Measurements from ENCODE around the gene ASIC3. TPM values are rescaled to one million over a fixed set of nuclear protein-coding genes. Genes with fewer than 3 reads are reported as not detected.

ASIC3 gene
- total and polyA plus RNA-seq, 2 of the 8 experiments (the other 6 are each of a cell fraction or from before 2014, with no cell fraction given), result 1.6 to 1.9 TPM

- H3K27ac ChIP-seq (ENCODE audit: low read depth, low read length), result no peak overlapping the region
- H3K36me3 ChIP-seq (ENCODE audit: control insufficient read depth in 2 of 4, insufficient read depth in 4 of 4, low read length in 3 of 4), result no peaks in the 10 kb centered on the region
- H3K23me2 ChIP-seq (ENCODE audit: low read depth, low read length), result no peaks in the 10 kb centered on the region
- no peak overlapping the region for H2AFZ ChIP-seq (ENCODE audit: low read length)
- H4K20me1 ChIP-seq (replicated peaks in 1 of 2; ENCODE audit: control insufficient read depth in 1 of 2, insufficient read depth in 2 of 2, low read length in 2 of 2), result peaks cover 2 to 6% of the 10 kb centered on the region in 2 experiments
- no peak overlapping the region for H2BK12ac ChIP-seq (ENCODE audit: low read depth, low read length)
- POLR2A ChIA-PET (ENCODE audit: partially characterized antibody), result interaction anchor here (1.0 to 1.2 kb wide), 2 partner anchors 8 to 28 kb away, joined by 3 read pairs; no protein-coding TSS in a partner anchor
- H2BK15ac ChIP-seq (ENCODE audit: low read length), result no peak overlapping the region
- no peak overlapping the region for H3K4ac ChIP-seq (replicated peaks; ENCODE audit: insufficient read length, low read depth, low read length)
- H3K4me2 ChIP-seq (ENCODE audit: insufficient read depth in 1 of 2, low read depth in 2 of 2, low read length in 2 of 2), result no peak overlapping the region
- no peak overlapping the region for H2AK5ac ChIP-seq (ENCODE audit: low read depth, low read length)
- H3K27me3 ChIP-seq (replicated peaks in 1 of 4; ENCODE audit: control insufficient read depth in 3 of 4, extremely low read depth in 1 of 4, insufficient read depth in 3 of 4, low read length in 3 of 4), result peaks cover 0 to 9% (median 3%) of the 10 kb centered on the region in 4 experiments; a peak in 4 of 7 replicates
- H3K79me2 ChIP-seq (ENCODE audit: control insufficient read depth in 1 of 2, insufficient read depth in 2 of 2, low read length in 2 of 2), result no peaks in the 10 kb centered on the region
- H2BK5ac ChIP-seq (ENCODE audit: low read depth, low read length), result no peak overlapping the region
- H3K79me1 ChIP-seq (ENCODE audit: low read depth, low read length), result no peaks in the 10 kb centered on the region
- H3K9ac ChIP-seq (replicated peaks in 1 of 4; ENCODE audit: extremely low read depth in 1 of 4, low read depth in 3 of 4, low read length in 3 of 4), result no peak overlapping the region
- H3K18ac ChIP-seq (ENCODE audit: extremely low read depth, low read length), result no peak overlapping the region
- no peaks in the 10 kb centered on the region for H3K4me1 ChIP-seq (replicated peaks in 1 of 4; ENCODE audit: control insufficient read depth in 3 of 4, insufficient read depth in 4 of 4, low read length in 3 of 4)
- no peak overlapping the region for H4K8ac ChIP-seq (ENCODE audit: extremely low read depth, insufficient read depth, low read length)
- no peak overlapping the region for H4K91ac ChIP-seq (replicated peaks; ENCODE audit: insufficient read length, low read length)
- no peak overlapping the region for H3K4me3 ChIP-seq (ENCODE audit: extremely low read depth in 1 of 4, insufficient read depth in 2 of 4, low read depth in 3 of 4, low read length in 4 of 4)
- CTCF ChIA-PET (ENCODE audit: partially characterized antibody), result interaction anchor here (3.5 kb wide), 1 partner anchor 12 kb away, joined by 20 read pairs; no protein-coding TSS in a partner anchor
- DNase-seq (ENCODE audit: low read depth in 1 of 2, low spot score in 2 of 2) (no peak), FAIRE-seq (no peak)
- WGBS, 2 experiments (ENCODE audit: extremely low coverage in 1 of 2, insufficient coverage in 1 of 2, insufficient read length in 1 of 2, insufficient replicate concordance in 2 of 2, low coverage in 1 of 2, low lambda C conversion rate in 2 of 2, missing lambda C conversion rate in 1 of 2), result 87% methylated on average over 19 of the region's 20 CpGs; no CpG with 5 or more reads in 1 of the 2 experiments
- H3K14ac ChIP-seq (ENCODE audit: insufficient read length), result no peak overlapping the region
- no peak overlapping the region for H3K23ac ChIP-seq (ENCODE audit: insufficient read length)
- H2BK20ac ChIP-seq (ENCODE audit: low read length), result no peak overlapping the region
- no peak for TF ChIP-seq SP2 (IDR thresholded peaks at IDR 0.05; ENCODE audit: low read length)
- no peak for TF ChIP-seq TAF7 (optimal IDR thresholded peaks at IDR 0.05; ENCODE audit: borderline replicate concordance, low read depth, low read length)
- TF ChIP-seq, protein P1, sequence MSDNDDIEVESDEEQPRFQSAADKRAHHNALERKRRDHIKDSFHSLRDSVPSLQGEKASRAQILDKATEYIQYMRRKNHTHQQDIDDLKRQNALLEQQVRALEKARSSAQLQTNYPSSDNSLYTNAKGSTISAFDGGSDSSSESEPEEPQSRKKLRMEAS (IDR thresholded peaks at IDR 0.05), result no peak
- TF ChIP-seq BACH1 (IDR thresholded peaks at IDR 0.05; ENCODE audit: low read length), result no peak
- no peak for TF ChIP-seq HDAC2 (IDR thresholded peaks at IDR 0.05; ENCODE audit: borderline replicate concordance in 1 of 2, low read depth in 2 of 2, low read length in 2 of 2)
- no peak for TF ChIP-seq SP4 (IDR thresholded peaks at IDR 0.05; ENCODE audit: low read length)
- TF ChIP-seq YY1 (IDR thresholded peaks at IDR 0.05; ENCODE audit: low read depth, low read length), result no peak
- TF ChIP-seq JUND (IDR thresholded peaks at IDR 0.05; ENCODE audit: low read length), result no peak
- TF ChIP-seq SP1 (IDR thresholded peaks at IDR 0.05; ENCODE audit: low read depth, low read length), result no peak
- no peak overlapping the region for H4K5ac ChIP-seq (ENCODE audit: insufficient read length, low read depth, low read length)
- no peak overlapping the region for H2BK120ac ChIP-seq (replicated peaks; ENCODE audit: low read depth, low read length)
- H3K56ac ChIP-seq (replicated peaks; ENCODE audit: insufficient read length, low read depth, low read length), result no peak overlapping the region
- no peaks in the 10 kb centered on the region for H3K9me3 ChIP-seq (ENCODE audit: insufficient read depth in 2 of 2, low read depth in 1 of 2, low read length in 1 of 2)
Measured at GRCh38 chr7:151043959-151044358, 4.4 kb upstream of the ASIC3 start.
